ENCODE data around the gene SLC9A7. TPM values are rescaled to one million over a fixed set of nuclear protein-coding genes. Genes with fewer than 3 reads are reported as not detected.

Gene SLC9A7
- total RNA-seq (7.5 and 10.4 TPM in 2 replicates), polyA plus RNA-seq (3.5 and 4.6 TPM in 2 replicates), polyA minus RNA-seq (21.9 and 29.7 TPM in 2 replicates), Bru-seq, nascent RNA (percentile 51 among the genes with signal in this experiment), BruChase-seq, experiment 1, labeled RNA remaining after a 6-hour chase (percentile 59 among the genes with signal in this experiment), BruChase-seq, experiment 2, labeled RNA remaining after a 2-hour chase (percentile 53 among the genes with signal in this experiment)
- polyA plus RNA-seq (2011; cell fraction: cytosol; rRNA removed): 3.9 and 4.4 TPM in 2 replicates
- 5.4 and 7.2 TPM in 2 replicates for polyA plus RNA-seq (2011; cell fraction: nucleus; rRNA removed)
- polyA plus RNA-seq (2012): 3.7 and 4.2 TPM in 2 replicates
- 5.1 TPM for polyA minus RNA-seq (2011; cell fraction: cytosol; rRNA and poly(A)+ RNA removed)
- 5.9 and 6.8 TPM in 2 replicates for polyA minus RNA-seq (2011; cell fraction: nucleus; rRNA and poly(A)+ RNA removed)
- long read RNA-seq, full-length matches to known transcripts: 2 of 8 reads
- long read RNA-seq, partial matches to known transcripts: 0 of 8 reads
- long read RNA-seq, other reads (novel, unspliced or antisense): 6 of 8 reads

DNA sequence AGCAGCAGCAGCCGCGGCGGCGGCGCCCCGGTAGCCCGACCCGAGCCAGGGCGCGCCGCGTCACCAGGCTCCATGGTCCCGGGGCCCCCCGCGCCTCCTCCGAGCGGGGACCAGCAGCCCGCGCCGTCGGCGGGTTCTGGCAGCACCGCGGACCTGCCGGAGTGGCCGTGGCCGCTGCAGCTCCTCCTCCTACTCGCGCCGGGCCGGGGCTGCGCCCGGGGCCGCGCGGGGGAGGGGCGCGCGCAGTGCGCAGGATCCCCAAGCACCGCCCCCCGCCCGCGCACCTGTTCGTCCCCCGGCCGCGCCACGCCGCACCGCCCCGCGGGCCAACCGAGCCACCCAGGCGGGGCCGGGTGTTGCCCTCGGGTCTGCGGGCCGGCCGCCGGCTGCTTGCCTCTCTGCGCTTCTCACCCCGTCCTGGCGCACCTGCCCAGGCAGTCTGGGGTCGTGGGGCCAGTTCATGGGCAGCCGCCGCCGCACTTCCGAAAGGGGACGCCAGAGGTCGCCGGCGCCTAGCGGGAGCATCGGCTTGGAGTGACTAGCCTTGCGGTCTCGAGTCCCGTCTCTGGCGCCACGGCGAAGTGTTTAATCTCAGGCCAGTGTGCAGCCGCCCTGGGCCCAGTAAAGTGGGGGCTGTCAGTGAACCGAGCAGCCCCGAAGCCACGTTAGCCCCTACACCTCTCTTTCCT is at the start of gene SLC9A7:
SLC9A7 (minus strand) TSS at position 163 of the 689 bp plus-strand sequence; CDS start at position 74, 89 bp downstream.
- FAIRE-seq (no peak), DNase-seq (ENCODE audit: low read depth, low spot score) (peak; percentile 73)
- Histone ChIP-seq H4K20me1 (replicated peaks; ENCODE audit: control insufficient read depth, extremely low read depth, insufficient read depth, low read length) (no peaks in the 10 kb centered on the region), H3K9ac (replicated peaks; ENCODE audit: extremely low read depth, insufficient read depth, low read length) (peak within 1 kb of the TSS; percentile 26), H3K4me1 (ENCODE audit: control insufficient read depth, extremely low read depth, insufficient read depth, low read length) (peaks cover 13% of the 10 kb centered on the region), H3K9me3 (replicated peaks; ENCODE audit: control insufficient read depth, insufficient read depth, low read length) (no peaks in the 10 kb centered on the region), H3K9me1 (replicated peaks; ENCODE audit: control insufficient read depth, extremely low read depth, insufficient read depth, low read length) (no peaks in the 10 kb centered on the region), H3K79me2 (ENCODE audit: control insufficient read depth, insufficient read depth, low read length) (peaks cover 2% of the 10 kb centered on the region), H3K36me3 (ENCODE audit: control insufficient read depth in 2 of 2, extremely low read depth in 1 of 2, insufficient read depth in 2 of 2, low read length in 2 of 2) (no peaks in the 10 kb centered on the region), H3K4me3 (replicated peaks in 1 of 3; ENCODE audit: insufficient read depth in 1 of 3, low read depth in 1 of 3, low read length in 3 of 3) (peak within 1 kb of the TSS; percentile 53 to 60 (median 54)), H3K27me3 (ENCODE audit: control insufficient read depth in 2 of 2, insufficient read depth in 2 of 2, low read length in 2 of 2) (no peaks in the 10 kb centered on the region), H3K27ac (ENCODE audit: insufficient read depth, low read depth, low read length) (no peak within 1 kb of the TSS), H2AFZ (ENCODE audit: low read depth, low read length) (peak within 1 kb of the TSS; percentile 96), H3K4me2 (ENCODE audit: insufficient read depth, low read length) (peak within 1 kb of the TSS; percentile 65)
- POLR2A ChIA-PET: interaction anchor here (0.6 kb wide), 1 partner anchor 386 kb away, joined by 3 read pairs; the partner anchor contains the start of gene RBM10
- intact Hi-C loops (cut with micrococcal nuclease) (loop anchor here (1.0 to 10.0 kb wide), 7 partner anchors 33 to 334 kb away; partner anchors contain the start of gene JADE3), dilution Hi-C loops (cut with MboI; ENCODE audit: extremely low pct_ligation_motif_present, low sequenced_read_pairs) (no loop called here)
- BruUV-seq (replicated peaks): no TSS peak
- CTCF ChIA-PET: interaction anchor here (0.7 to 4.1 kb wide), 11 partner anchors 8 to 336 kb away, joined by 3 to 70 read pairs (median 4); no protein-coding TSS in a partner anchor
- TF ChIP-seq JUN (IDR thresholded peaks at IDR 0.05; ENCODE audit: borderline replicate concordance, insufficient read depth, insufficient read length, low read depth): no peak
- TF ChIP-seq EZH2 (IDR thresholded peaks at IDR 0.05; ENCODE audit: borderline replicate concordance, low read depth, low read length, severe bottlenecking): no peak
- TF ChIP-seq, protein P1, sequence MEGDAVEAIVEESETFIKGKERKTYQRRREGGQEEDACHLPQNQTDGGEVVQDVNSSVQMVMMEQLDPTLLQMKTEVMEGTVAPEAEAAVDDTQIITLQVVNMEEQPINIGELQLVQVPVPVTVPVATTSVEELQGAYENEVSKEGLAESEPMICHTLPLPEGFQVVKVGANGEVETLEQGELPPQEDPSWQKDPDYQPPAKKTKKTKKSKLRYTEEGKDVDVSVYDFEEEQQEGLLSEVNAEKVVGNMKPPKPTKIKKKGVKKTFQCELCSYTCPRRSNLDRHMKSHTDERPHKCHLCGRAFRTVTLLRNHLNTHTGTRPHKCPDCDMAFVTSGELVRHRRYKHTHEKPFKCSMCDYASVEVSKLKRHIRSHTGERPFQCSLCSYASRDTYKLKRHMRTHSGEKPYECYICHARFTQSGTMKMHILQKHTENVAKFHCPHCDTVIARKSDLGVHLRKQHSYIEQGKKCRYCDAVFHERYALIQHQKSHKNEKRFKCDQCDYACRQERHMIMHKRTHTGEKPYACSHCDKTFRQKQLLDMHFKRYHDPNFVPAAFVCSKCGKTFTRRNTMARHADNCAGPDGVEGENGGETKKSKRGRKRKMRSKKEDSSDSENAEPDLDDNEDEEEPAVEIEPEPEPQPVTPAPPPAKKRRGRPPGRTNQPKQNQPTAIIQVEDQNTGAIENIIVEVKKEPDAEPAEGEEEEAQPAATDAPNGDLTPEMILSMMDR (IDR thresholded peaks at IDR 0.05; ENCODE audit: extremely low read depth in 1 of 2, insufficient read depth in 1 of 2, low read depth in 1 of 2, low read length in 2 of 2): peak; percentile 73 to 85
- TF ChIP-seq, protein P2, sequence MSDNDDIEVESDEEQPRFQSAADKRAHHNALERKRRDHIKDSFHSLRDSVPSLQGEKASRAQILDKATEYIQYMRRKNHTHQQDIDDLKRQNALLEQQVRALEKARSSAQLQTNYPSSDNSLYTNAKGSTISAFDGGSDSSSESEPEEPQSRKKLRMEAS (IDR thresholded peaks at IDR 0.05; ENCODE audit: insufficient read depth, insufficient read length): no peak
- TF ChIP-seq POLR2AphosphoS5 (IDR thresholded peaks at IDR 0.05; ENCODE audit: insufficient read depth, low read depth, low read length): no peak
- no peak for TF ChIP-seq MYC (IDR thresholded peaks at IDR 0.05; ENCODE audit: low read depth, low read length)
